ENCODE measurements around the gene CTNNA2. TPM values are rescaled to one million over a fixed set of nuclear protein-coding genes. Genes with fewer than 3 reads are reported as not detected.

The CTNNA2 gene
- total RNA-seq, 1 donor from 2014 or later: 0.13 TPM

GRCh38 chr2:80610108-80610507 is 1097.3 kb downstream of the CTNNA2 start:
- intact Hi-C loops (cut with DNase I): no loop called here
- DNase-seq (ENCODE audit: low spot score): no peak

- intact Hi-C loops (cut with DNase I): no loop called here
- no peak for DNase-seq (ENCODE audit: low spot score)
These were observed 1108.8 kb downstream of the CTNNA2 start for GRCh38 chr2:80621656-80622055.

- intact Hi-C loops (cut with DNase I): no loop called here
- DNase-seq (ENCODE audit: low spot score): no peak
These were observed 1111.2 kb downstream of the CTNNA2 start for GRCh38 chr2:80624062-80624461.

GRCh38 chr2:80634590-80634989 is 1121.7 kb downstream of the CTNNA2 start:
- intact Hi-C loops (cut with DNase I): no loop called here
- no peak for DNase-seq (ENCODE audit: low spot score)

GRCh38 chr2:80638783-80639182 is 1125.9 kb downstream of the CTNNA2 start:
- no peak for DNase-seq (ENCODE audit: low spot score)
- intact Hi-C loops (cut with DNase I): no loop called here

- DNase-seq (ENCODE audit: low spot score): no peak
- intact Hi-C loops (cut with DNase I): no loop called here
These were observed 1129.6 kb downstream of the CTNNA2 start for GRCh38 chr2:80642465-80642864.

- DNase-seq (ENCODE audit: low spot score): no peak
- intact Hi-C loops (cut with DNase I): no loop called here
These were observed 1130.7 kb downstream of the CTNNA2 start for GRCh38 chr2:80643598-80643997.

GRCh38 chr2:80651435-80651834 is 1138.6 kb downstream of the CTNNA2 start:
- intact Hi-C loops (cut with DNase I): no loop called here

GRCh38 chr2:80655265-80655664 is 1142.4 kb downstream of the CTNNA2 start:
- intact Hi-C loops (cut with DNase I): no loop called here
- no peak for DNase-seq (ENCODE audit: low spot score)

More at GRCh38 chr2:80651435-80651834, 1138.6 kb downstream of the CTNNA2 start:
- DNase-seq (ENCODE audit: low spot score): no peak

GRCh38 chr2:80670763-80671162 is 1157.9 kb downstream of the CTNNA2 start:
- no peak for DNase-seq (ENCODE audit: low spot score)
- intact Hi-C loops (cut with DNase I): no loop called here

- intact Hi-C loops (cut with DNase I): no loop called here
- DNase-seq (ENCODE audit: low spot score): no peak
These were observed 1174.7 kb downstream of the CTNNA2 start for GRCh38 chr2:80687524-80687923.

- DNase-seq (ENCODE audit: low spot score): no peak
- intact Hi-C loops (cut with DNase I): no loop called here
These were observed 1176.3 kb downstream of the CTNNA2 start for GRCh38 chr2:80689106-80689505.

Small RNA genes lying within 50 kb of the gene (microRNA-seq; reads per million reads assigned to microRNA genes)
- gene MIR4264 (not detected), gene MIR8080 (not detected)
